LoVo (cell line): ENCODE results near the gene PF4V1.
"Not testable (repeated sequence)": the region's sequence is repeated elsewhere in the genome, so short reads cannot be mapped to it uniquely, and the experiment has no call there.

ENCODE experiments used
- DNase-seq: peaks from one replicate; pipeline ENCODE4 v3.0.0-alpha.2; 2016; ENCODE audit warnings: low spot score

The PF4V1 gene

DNA sequence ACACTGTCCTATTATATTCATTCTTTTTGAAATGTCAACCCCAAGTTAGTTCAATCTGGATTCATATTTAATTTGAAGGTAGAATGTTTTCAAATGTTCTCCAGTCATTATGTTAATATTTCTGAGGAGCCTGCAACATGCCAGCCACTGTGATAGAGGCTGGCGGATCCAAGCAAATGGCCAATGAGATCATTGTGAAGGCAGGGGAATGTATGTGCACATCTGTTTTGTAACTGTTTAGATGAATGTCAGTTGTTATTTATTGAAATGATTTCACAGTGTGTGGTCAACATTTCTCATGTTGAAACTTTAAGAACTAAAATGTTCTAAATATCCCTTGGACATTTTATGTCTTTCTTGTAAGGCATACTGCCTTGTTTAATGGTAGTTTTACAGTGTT is 17.7 kb downstream of the PF4V1 start:
- no peak for DNase-seq

DNA sequence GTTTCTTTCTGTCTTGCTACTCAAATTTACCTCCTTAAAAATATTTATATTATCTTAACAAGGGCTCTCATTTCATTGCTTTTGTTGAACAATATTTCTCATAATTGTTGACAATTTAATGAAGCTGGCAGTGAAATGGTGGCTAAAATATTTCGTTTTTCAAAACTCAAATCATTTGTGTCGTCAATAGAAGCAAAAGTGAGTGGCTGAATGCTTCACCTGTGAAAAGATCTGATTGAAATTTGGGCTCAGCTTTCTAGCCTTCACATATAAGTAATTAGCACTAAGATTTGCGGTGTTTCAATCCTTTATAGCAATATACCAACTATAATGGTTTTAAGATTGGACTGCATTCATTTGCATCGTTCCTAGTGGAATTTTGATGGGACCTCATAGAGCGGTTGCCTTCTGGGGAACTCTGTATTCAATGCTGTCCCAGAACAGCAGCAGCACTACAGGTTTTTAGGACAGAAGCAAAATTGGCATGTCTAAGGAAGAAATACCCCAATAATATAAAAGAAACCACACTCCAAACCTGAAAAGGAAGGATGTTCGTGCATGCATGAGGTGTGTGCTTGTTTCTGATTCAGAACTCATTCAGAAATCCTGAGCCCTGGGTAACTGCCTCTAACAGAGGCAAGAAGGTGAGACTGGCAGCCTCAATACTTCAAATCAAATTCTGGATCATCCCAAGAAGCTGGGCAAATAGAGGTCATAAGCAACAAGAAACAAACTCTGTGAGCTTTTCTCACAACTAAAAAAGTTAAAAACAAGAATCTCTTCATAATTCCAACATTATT is 18.6 kb downstream of the PF4V1 start:
- DNase-seq = no peak

DNA sequence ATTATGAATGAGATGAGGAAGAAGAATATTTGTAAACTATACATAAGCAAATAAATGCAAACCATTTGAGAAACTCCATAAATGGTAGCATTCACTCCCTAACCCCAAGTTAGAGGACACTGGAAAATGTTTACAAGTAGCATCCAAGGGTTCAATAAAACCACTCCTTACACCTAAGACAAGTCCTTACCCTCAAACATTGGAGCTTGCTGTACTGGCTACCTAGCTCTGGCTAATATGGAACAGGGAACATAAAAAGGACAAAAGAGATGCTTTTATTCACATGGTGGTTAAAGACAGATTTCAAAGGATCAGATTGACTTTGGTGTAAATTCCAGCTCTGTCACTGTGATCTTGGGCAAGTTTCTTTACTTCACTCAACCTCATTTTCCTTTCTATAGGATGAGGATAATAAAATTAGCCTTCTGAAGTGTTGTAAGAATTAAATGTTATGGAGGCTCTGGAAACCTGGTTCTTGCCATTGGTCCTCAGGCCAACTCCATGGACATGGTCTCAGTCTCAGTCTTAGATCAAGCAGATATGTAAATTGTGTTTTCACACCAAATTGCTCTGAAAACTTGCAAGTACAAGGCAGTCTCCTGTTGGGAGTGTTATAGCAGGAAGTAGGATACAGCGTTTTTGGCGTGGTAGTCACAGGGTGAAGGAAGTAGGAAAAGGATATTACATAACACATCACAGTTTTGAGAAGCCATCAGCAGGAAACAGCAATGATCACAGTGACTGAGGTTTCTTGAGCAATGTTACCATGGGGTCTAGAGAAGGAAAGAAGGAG is 19.4 kb downstream of the PF4V1 start:
- DNase-seq = no peak

DNA sequence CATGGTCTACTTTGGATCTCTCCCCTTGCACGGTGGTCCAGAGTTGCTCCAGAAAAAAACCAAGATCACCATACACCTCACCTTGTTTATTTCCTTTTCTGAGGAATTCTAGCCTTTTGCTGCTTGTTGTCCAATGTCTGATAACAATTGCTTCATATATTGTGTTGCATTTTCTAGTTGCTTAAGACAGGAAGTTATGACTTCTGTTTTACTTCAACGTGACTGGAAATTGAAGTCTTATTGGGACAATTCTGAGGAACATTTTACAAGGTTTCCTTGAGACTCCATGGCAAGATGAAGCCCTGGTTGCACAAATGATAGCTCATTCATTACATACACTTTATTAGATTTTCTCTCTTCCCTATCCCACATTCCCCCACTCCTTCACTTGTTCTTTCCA is 21.3 kb downstream of the PF4V1 start:
- DNase-seq = no peak

DNA sequence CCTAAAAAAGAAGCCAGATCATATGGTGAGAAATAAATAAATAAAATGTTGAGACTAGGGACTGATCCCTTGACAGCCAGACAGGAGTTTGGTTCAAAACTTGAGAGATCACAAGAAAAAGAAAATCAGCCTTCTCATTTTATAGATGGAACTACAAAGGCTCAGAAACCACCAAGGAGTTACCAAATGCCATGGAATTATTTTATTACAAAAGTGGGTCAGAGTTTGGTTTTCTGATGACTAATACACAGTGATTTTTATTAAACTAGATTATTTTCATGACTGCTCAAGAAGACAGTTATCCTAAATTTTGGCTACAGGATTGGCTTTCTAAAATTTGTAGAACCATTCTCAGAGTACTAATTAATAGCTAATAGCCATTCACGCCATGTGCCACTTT is 22.3 kb downstream of the PF4V1 start:
- DNase-seq = no peak

DNA sequence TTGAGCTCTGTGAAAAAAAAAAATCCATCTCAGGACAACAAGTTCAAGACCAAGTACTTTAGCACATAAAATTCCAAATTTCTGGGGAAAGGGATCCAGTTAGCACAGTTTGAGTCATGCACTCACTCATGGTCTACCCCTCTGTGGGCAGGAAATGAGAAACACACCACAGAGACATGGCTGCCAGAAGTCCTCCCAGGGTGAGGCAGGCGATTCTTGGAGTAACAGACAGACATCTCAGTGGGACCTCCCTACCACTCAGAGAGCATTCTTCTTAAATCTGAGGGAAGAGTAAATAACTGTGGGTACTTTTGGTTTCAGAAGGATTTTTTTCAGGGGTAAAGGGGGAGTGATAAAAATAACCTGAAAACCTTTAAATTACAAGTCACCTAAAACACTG is 30.2 kb downstream of the PF4V1 start:
- no peak for DNase-seq

DNA sequence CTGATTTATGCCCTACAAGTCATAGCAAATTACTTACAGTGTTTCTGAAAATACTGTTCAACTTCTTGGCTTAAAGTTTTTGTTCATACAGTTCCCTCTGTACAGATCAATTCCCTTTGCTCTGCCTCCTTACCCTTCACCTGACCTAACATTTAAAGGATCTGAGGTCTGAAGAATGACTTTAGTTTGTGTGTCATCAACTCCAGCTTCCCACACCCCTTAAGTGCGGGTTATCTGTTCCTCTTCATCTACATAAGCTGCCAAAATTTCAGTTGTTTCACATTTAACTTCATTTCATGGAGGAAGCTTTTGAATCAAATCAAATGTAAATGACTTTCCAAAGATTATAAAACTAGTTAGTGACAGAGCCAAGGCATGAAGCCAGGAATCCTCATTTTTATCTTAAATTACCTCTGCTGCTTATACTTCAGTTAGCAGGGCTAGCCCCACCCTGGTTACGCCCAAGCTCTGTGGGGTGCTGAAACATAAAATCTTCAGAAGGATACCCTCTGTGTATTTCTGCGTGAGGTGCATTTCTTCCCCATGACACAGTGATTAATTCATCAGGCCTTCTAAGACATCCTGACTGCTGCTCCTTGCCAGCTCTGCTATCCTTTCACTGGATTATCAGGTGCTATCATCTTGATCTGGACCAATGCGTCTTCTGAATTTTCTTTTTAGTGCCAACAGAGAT is 32.6 kb downstream of the PF4V1 start:
- peak; percentile 72 for DNase-seq

DNA sequence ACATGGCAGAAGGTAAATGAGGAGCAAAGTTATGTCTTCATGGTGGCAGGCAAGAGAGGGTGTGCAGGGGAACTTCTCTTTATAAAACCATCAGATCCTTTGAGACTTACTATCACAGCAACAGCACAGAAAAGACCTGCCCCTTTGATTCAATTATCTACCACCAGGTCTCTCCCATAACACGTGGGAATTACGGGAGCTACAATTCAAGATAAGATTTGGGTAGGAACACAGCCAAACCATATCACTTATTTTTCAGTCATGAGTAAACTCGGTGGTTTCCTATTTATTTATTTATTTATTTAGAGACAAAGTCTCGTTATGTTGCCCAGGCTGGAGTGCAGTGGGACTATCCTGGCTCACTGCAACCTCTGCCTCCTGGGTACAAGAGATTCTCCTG is 38.2 kb downstream of the PF4V1 start:
- no peak for DNase-seq

DNA sequence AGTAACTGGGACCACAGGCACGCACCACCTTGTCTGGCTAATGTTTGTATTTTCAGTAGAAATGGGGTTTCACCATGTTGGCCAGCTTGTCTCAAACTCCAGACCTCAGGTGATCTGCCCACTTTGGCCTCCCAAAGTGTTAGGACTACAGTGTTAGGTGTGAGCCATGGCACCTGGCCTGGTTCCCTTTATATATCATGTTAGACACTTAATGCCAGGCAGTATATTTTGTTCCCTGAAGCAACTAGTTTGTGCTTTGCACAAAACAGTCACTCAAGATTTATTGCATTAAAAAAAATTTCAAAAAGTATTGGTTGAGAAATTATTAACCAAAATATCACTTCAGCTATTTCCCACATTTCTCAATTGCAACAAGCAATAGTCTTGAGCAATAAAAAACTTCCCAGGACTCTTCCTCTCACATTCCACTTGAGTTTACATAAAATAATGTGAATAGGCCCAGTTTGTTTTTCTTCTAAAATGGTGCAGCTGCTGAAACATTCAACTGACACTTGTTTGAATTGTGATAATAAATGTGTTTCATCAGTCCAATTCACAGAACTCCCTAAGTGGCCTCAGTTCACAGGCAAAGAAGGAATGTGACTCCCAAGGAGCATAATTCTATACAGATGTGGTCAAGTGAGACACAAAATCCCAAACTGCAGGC is 38.8 kb downstream of the PF4V1 start:
- no peak for DNase-seq

DNA sequence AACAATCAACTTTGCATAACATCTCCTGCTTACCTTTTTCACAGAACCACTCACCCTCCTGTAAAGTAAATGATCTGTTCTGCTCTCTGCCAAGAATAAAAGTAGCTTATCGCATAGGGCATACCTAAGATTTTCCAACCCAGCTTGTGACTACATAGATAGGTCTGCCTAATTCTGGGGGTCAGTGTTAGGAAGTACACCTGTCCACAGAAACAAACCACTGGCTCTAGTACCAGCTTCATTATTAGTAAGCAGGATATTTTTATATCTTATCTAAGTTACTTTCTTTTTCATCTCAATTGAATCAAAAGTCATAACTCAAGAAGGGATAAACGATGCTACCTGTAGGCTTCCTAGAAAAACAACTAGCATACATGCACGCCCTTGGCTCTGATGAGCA is 39.9 kb downstream of the PF4V1 start:
- DNase-seq = no peak

DNA sequence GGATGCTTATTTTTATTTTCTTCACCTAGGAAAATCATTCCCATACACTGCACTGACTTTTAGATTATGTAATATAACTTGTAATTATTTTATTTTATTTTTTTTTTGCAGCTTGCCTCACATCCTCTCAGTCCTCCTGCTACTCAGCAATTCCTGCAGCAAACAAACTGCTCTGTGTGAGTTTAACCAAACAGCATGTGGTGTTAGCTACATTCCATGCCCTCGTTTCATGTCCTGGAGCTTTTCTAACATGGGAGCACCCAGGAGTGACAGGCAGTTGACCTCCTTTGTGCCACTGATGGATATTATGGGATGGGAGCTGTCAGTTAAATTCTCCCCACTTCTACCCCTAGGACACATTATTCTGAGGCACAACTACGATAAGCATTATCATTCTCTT is 40.9 kb downstream of the PF4V1 start:
- DNase-seq = no peak

DNA sequence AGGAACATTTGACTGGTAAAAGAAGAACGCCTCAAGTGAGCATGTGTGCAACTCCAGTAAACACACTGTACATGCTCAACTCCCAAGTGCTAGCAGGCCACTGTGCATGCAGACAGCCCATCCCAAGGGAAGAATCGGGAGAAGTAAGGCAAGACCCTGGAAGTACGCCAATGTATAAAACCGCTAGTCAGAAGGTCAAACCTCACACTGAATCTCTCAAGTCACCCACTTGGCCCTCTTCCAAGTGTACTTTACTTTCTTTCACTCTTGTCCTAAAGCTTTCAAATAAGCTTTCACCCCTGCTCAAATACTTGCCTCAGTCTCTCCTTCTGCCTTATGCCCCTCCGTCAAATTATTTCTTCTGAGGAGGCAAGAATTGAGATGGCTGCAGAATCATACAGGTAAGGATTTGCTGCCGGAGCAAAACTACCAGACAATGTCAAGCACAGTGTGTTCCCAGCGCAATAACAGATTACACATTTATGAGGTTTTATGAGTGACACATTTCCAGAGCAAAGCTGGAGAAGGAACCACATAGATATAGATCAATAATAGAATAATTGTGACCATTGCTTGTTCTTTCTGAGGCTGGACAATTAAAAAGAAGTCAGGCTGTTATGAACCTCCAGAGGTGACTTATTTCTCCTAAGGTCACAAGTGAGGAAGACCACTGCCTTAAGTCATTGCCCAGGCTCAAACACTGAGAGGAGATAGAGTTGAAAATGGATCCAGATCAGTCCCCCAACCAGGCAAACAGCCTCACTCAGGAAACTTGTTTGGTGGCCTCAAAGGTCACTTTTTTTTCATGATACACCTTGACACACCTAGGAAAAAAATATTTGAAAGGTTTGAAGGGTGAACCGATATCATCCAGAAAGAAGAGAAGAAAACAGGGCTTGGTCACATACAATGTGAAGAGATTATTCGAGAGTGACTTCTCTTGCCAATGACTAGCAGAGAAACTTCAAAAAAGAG is 42.4 kb downstream of the PF4V1 start:
- peak; percentile 59 for DNase-seq

DNA sequence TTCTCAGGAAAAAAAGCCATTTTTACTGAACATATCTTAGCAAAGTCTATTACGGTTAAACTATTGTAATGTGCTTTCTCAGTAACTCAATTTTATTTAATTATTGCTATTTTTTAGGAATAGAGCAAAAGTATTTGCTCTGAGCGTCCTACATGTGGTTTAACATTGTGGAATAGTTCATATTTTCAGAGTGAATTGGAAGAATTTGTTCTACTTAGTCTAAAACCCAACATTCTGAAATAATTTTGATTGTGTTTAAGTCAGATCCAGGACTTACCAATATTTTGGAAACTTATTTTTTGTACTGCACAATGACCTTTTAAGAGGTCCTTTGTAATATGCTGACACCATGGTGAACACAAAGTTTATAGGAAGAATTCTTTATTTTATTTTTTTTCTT is 43.3 kb downstream of the PF4V1 start:
- no peak for DNase-seq

DNA sequence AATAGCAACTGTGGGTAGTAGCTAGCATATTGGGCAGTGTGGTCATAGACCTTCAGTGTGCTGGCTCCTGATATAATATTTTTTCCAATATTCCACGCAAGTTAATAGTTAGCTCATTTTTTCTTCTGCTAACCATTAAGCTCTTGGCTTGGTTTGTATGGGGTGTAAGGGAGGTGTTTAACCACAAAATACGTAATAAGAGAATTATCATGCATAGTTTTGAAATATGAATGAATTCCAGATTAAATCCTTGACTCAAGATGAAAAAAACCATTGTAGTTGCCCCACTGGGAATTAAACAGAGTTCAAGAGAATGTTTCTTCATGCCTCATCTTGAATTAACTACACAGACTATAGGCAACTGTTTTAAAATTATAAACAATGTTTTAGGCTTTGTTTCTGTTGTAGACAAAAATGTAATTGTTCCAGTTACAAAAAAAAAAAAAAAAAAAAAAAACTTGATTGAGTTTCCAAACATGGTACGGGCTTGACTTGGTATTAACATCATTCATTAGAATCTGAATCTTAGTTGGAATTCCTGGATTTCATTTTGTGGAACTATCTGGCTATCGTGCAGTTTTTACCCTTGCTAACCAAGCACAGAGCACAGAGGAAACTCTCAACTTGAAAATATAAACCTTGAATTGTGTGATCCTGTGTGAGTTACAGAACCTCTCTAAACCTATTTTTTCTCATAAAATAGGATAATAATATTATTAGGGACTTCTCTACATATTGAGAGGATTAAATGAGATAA is 44.5 kb downstream of the PF4V1 start:
- no peak for DNase-seq

DNA sequence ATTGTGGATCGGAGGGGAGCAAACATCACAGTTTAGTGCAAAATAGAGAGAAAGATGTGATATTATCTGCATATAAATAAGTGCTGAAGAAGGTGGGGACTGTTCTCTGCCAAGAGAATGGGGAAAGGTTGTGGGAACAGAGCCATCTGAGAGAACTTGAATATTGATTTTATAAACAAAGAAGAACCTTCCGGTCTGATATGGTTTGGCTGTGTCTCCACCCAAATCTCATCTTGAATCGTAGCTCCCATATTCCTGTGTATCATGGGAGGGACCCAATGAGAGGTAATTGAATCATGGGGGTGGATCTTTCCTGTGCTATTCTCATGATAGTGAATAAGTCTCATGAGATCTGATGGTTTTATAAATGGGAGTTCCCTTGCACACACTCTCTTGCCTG is 46.2 kb downstream of the PF4V1 start:
- not testable (repeated sequence) for DNase-seq

DNA sequence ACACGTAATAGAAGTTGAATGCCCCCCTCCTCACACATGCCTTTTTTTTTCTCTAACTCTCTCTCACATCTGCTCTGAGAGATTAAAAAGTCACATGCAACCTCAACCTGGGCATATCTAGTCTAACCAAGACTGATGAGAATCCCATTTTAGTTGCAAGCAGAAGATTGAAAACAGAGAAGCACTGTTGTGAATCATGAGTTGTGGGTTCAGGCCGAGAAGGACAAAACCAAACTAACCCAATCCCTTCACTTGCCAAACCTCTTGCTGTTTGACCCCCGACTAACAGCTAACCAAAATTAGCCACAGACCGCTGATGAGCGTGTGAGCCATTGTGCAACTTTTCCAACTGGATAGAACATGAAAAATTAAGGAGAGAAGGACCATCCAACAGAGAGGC is 47.9 kb downstream of the PF4V1 start:
- DNase-seq = no peak

DNA sequence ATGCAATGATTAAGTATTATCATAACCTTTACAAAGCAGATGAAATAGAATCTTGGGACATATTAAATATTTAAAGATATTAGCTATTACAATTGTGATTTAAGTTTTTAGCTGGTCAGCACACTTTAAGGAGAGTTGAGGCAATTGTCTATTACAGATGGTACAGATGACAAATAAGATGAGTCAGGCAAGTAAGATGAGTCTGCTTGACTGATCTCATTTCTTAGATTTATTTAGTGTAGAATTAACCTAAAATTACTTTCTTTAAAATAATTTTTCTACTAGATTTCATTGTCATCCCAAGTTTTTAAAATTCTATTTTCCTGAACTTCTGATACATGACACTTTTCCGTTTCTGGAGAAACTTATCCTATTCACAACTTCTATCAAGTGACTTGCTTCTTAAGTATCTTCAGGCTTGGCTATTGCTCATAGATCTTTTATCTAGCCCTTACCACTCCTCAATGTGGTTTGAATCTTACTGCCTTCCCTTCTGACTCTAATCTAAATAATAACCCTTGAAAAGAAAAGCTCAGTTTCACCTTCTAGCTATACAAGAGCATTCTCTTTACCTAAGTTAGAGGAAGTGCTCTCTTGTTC is 49.0 kb downstream of the PF4V1 start:
- DNase-seq = no peak

DNA sequence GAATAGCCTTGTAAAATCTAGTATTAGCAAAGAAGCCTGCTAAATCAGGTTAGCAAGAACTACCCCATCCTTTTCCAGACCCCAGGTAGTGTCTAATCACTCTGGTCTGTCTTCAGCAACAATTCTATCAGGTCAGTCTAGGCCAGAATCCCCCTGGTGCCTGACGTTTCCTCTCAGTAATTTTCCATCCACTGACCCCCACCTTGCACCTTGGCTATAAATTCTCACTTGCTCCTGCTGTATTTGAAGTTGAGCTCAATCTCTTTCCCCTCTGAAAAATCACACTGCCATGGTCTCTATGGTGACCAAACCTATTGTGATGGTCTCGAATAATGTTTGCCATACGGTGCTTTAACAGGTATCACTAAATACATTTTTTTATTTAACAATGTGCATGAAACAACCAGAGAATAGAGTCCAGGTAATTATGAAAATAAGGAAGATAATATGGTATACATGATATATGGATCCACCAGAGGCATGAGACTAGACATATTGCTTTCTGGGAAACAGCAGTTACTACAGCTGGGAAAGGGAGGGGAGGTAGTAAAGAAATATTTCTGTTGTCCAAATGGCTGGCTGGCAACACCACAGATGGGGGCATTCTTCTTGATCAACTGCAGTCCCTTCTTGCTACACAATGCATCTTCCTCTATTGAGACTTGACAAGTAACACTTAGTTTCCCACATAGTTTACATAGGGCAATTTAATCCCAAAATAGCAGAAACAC is 49.9 kb downstream of the PF4V1 start:
- DNase-seq = no peak
